ENCODE measurements around the gene ARHGAP15. TPM values are rescaled to one million over a fixed set of nuclear protein-coding genes. Genes with fewer than 3 reads are reported as not detected.
A peak's percentile ranks its signal among the peaks of the same experiment; 100 is the strongest.

The ARHGAP15 gene
- total RNA-seq, 2 donors from 2014 or later = 0.86 TPM; not detected in 1

DNA sequence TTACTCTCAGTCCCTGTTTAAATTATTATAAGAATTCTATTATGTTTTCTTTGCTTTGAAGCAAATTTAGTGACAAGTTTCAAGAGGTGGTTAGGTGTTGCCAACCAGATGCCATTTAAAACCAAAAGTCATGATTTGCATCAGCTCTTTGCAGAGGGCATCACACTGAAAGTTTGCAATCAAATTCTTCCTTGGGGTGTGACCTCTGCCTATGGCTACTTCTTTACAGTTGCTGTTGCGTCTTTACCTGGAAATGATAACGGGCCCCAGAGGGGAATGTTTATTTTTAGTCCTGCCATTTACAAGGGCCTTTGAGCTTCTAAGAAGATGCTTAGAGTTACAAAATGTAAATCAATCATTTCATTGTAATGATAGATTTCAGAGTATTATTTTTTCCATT lies 561.0 kb downstream of the ARHGAP15 start:
- Mint-ChIP-seq H3K9me3 (no peaks in the 10 kb centered on the region), H3K4me3 (no peak overlapping the region), H3K36me3 (ENCODE audit: low read depth) (no peaks in the 10 kb centered on the region), H3K27me3 (ENCODE audit: insufficient read depth) (no peaks in the 10 kb centered on the region), H3K4me1 (peaks cover 31% of the 10 kb centered on the region), H3K27ac (no peak overlapping the region)
- H3K27ac ChIP-seq (ENCODE audit: low read depth, low read length) = no peak overlapping the region
- no peaks in the 10 kb centered on the region for H3K27me3 ChIP-seq (ENCODE audit: control insufficient read depth, insufficient read depth, low read length, poor library complexity, severe bottlenecking)
- no peaks in the 10 kb centered on the region for H3K4me1 ChIP-seq (ENCODE audit: control insufficient read depth, insufficient read depth, low read length)
- no peaks in the 10 kb centered on the region for H3K9me3 ChIP-seq (ENCODE audit: control insufficient read depth, low read length)
- 81% methylated on average over 2 of the region's 2 CpGs; no CpG with 5 or more reads in 1 of the 2 experiments for WGBS, 2 experiments (ENCODE audit: insufficient coverage in 1 of 2, insufficient read length in 1 of 2)
- H3K9ac ChIP-seq (ENCODE audit: extremely low read depth, low read length, poor library complexity, severe bottlenecking) = no peak overlapping the region
- H3K36me3 ChIP-seq (ENCODE audit: control insufficient read depth, insufficient read depth, low read length) = no peaks in the 10 kb centered on the region
- no peak for DNase-seq
- TF ChIP-seq, protein P1, sequence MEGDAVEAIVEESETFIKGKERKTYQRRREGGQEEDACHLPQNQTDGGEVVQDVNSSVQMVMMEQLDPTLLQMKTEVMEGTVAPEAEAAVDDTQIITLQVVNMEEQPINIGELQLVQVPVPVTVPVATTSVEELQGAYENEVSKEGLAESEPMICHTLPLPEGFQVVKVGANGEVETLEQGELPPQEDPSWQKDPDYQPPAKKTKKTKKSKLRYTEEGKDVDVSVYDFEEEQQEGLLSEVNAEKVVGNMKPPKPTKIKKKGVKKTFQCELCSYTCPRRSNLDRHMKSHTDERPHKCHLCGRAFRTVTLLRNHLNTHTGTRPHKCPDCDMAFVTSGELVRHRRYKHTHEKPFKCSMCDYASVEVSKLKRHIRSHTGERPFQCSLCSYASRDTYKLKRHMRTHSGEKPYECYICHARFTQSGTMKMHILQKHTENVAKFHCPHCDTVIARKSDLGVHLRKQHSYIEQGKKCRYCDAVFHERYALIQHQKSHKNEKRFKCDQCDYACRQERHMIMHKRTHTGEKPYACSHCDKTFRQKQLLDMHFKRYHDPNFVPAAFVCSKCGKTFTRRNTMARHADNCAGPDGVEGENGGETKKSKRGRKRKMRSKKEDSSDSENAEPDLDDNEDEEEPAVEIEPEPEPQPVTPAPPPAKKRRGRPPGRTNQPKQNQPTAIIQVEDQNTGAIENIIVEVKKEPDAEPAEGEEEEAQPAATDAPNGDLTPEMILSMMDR (conservative IDR thresholded peaks at IDR 0.05) = no peak
- no peak overlapping the region for H3K4me3 ChIP-seq (ENCODE audit: low read length)

DNA sequence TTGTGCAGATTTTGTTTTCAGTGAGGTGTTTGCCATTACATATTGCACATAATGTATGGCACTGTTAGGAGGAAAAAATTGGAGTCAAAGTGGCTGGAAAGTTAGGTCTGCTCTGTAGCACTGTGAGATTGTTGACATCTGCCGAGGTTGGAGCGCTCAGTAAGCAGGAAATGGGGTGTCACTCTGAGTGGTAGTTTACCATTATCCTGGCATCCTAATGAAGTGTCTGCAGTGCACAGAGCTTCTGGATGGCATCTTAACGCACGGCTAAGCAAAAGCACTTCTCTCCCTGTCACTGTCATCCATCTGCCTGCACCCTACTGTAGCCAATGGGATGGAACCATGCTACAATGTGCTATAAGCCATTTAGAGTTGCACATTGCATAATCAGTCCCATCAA lies 561.9 kb downstream of the ARHGAP15 start:
- Mint-ChIP-seq H3K9me3 (no peaks in the 10 kb centered on the region), H3K36me3 (ENCODE audit: low read depth) (no peaks in the 10 kb centered on the region), H3K27ac (no peak overlapping the region), H3K4me3 (no peak overlapping the region), H3K27me3 (ENCODE audit: insufficient read depth) (no peaks in the 10 kb centered on the region), H3K4me1 (peaks cover 31% of the 10 kb centered on the region)
- H3K9me3 ChIP-seq (ENCODE audit: control insufficient read depth, low read length) = no peaks in the 10 kb centered on the region
- H3K27ac ChIP-seq (ENCODE audit: low read depth, low read length) = no peak overlapping the region
- WGBS, 2 experiments (ENCODE audit: insufficient coverage in 1 of 2, insufficient read length in 1 of 2) = 91 to 95% methylated on average over 4 of the region's 4 CpGs
- no peak overlapping the region for H3K4me3 ChIP-seq (ENCODE audit: low read length)
- no peaks in the 10 kb centered on the region for H3K4me1 ChIP-seq (ENCODE audit: control insufficient read depth, insufficient read depth, low read length)
- TF ChIP-seq, protein P1 (conservative IDR thresholded peaks at IDR 0.05) = no peak
- no peaks in the 10 kb centered on the region for H3K36me3 ChIP-seq (ENCODE audit: control insufficient read depth, insufficient read depth, low read length)
- H3K9ac ChIP-seq (ENCODE audit: extremely low read depth, low read length, poor library complexity, severe bottlenecking) = no peak overlapping the region
- H3K27me3 ChIP-seq (ENCODE audit: control insufficient read depth, insufficient read depth, low read length, poor library complexity, severe bottlenecking) = no peaks in the 10 kb centered on the region
- no peak for DNase-seq

GRCh38 chr2:143692162-143692561 lies 562.9 kb downstream of the ARHGAP15 start:
- peaks cover 30% of the 10 kb centered on the region for H3K4me1 Mint-ChIP-seq
- Histone ChIP-seq H3K4me3 (ENCODE audit: low read length) (no peak overlapping the region), H3K4me1 (ENCODE audit: control insufficient read depth, insufficient read depth, low read length) (no peaks in the 10 kb centered on the region), H3K9ac (ENCODE audit: extremely low read depth, low read length, poor library complexity, severe bottlenecking) (no peak overlapping the region), H3K27ac (ENCODE audit: low read depth, low read length) (no peak overlapping the region), H3K27me3 (ENCODE audit: control insufficient read depth, insufficient read depth, low read length, poor library complexity, severe bottlenecking) (no peaks in the 10 kb centered on the region), H3K9me3 (ENCODE audit: control insufficient read depth, low read length) (no peaks in the 10 kb centered on the region), H3K36me3 (ENCODE audit: control insufficient read depth, insufficient read depth, low read length) (no peaks in the 10 kb centered on the region)
- H3K36me3 Mint-ChIP-seq (ENCODE audit: low read depth) = no peaks in the 10 kb centered on the region
- WGBS, 2 experiments (ENCODE audit: insufficient coverage in 1 of 2, insufficient read length in 1 of 2) = 22% methylated on average over 5 of the region's 5 CpGs; no CpG with 5 or more reads in 1 of the 2 experiments
- DNase-seq = peak; percentile 54
- H3K9me3 Mint-ChIP-seq = no peaks in the 10 kb centered on the region
- H3K27me3 Mint-ChIP-seq (ENCODE audit: insufficient read depth) = no peaks in the 10 kb centered on the region
- peak overlapping the region; percentile 45 for H3K27ac Mint-ChIP-seq
- peak overlapping the region; percentile 1 for H3K4me3 Mint-ChIP-seq
- TF ChIP-seq, protein P1 (conservative IDR thresholded peaks at IDR 0.05) = no peak
